Measurements from ENCODE around the gene CUEDC1.

DNA sequence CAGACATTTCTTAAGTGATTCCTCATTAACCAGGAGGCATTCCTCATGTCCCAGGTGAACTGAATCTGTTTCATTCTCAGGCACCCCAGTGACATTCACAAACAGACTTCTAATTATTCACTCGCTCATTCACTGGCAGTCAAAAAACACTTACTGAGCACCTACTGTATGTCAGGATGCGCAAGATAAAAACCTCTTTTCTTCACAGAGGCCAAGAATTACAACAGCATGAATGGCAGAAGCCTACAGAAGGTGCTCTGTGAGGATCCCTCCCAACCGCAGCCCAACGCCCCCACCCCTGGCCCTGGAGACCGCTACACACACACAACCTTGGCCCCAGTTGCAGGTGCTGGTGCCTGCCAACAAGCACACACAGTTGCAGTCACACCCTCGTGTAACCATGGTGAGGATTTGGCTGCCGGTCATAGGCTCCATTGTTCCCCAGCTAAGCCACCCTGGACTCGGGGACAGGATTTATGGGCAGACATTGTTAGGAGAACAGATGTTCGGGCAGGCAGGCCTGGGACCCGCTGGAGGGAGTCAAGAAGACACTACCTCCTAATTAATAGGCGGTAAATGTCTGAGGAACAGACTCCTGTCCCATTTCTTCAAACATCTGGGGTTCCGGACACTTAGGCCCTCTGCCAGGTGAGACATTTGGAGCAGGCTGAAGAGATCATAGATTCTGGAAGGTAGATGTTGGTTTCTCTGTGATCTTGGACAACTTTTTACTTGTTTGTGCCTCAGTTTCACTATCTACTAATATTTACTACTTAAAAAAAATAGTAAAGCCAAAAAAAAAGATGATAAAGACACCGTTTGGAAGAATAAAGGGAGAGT, 43.2 kb downstream of the CUEDC1 start:
- TF ChIP-seq, protein P1, sequence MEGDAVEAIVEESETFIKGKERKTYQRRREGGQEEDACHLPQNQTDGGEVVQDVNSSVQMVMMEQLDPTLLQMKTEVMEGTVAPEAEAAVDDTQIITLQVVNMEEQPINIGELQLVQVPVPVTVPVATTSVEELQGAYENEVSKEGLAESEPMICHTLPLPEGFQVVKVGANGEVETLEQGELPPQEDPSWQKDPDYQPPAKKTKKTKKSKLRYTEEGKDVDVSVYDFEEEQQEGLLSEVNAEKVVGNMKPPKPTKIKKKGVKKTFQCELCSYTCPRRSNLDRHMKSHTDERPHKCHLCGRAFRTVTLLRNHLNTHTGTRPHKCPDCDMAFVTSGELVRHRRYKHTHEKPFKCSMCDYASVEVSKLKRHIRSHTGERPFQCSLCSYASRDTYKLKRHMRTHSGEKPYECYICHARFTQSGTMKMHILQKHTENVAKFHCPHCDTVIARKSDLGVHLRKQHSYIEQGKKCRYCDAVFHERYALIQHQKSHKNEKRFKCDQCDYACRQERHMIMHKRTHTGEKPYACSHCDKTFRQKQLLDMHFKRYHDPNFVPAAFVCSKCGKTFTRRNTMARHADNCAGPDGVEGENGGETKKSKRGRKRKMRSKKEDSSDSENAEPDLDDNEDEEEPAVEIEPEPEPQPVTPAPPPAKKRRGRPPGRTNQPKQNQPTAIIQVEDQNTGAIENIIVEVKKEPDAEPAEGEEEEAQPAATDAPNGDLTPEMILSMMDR (IDR thresholded peaks at IDR 0.05) = no peak
- TF ChIP-seq POLR2A (IDR thresholded peaks at IDR 0.05) = no peak
